Urinary bladder (tissue), 4 donors: ENCODE measurements around the gene DTNB. TPM values are rescaled to one million over a fixed set of nuclear protein-coding genes. Genes with fewer than 3 reads are reported as not detected.

Source experiments
- DNase-seq: peaks from one replicate; pipeline ENCODE4 v3.0.0-alpha.2; 2015; ENCODE audit errors: extremely low spot score
- H3K27ac ChIP-seq: one replicate; pipeline ENCODE4 v1.5.1; 2013; ENCODE audit warnings: low read depth, mild to moderate bottlenecking, moderate library complexity
- H3K36me3 ChIP-seq: one replicate; pipeline ENCODE4 v1.6.1; 2013; ENCODE audit warnings: mild to moderate bottlenecking, moderate library complexity; ENCODE audit not compliant: insufficient read depth
- H3K4me1 ChIP-seq: one replicate; pipeline ENCODE4 v1.6.1; 2013; ENCODE audit warnings: mild to moderate bottlenecking, moderate library complexity; ENCODE audit not compliant: insufficient read depth
- H3K4me3 ChIP-seq: one replicate; pipeline ENCODE4 v1.5.1; 2013; ENCODE audit warnings: low read depth, low read length
- WGBS: extraction: QIAGEN DNeasy Blood & Tissue Kit; methylation state at CpG from one replicate; pipeline ENCODE4 v1.1.7; 2013; 5-methylcytosine and 5-hydroxymethylcytosine counted together
- polyA plus RNA-seq: library from polyadenylated mRNA; stranded (reverse); fragments of 200-250 nt; gene quantifications from one replicate; pipeline ENCODE4 v1.2.3, GENCODE V29; 2013
- total RNA-seq: library from RNA; depleted of rRNA; stranded (reverse); fragments of >200 nt; gene quantifications from one replicate; pipeline ENCODE4 v1.2.3, GENCODE V29; 2014
- donor health status: healthy with polysubstance abuse.
- donor health status: healthy.

DTNB gene
- total and polyA plus RNA-seq, 2 donors, result 5.4 to 14.0 TPM

DNA sequence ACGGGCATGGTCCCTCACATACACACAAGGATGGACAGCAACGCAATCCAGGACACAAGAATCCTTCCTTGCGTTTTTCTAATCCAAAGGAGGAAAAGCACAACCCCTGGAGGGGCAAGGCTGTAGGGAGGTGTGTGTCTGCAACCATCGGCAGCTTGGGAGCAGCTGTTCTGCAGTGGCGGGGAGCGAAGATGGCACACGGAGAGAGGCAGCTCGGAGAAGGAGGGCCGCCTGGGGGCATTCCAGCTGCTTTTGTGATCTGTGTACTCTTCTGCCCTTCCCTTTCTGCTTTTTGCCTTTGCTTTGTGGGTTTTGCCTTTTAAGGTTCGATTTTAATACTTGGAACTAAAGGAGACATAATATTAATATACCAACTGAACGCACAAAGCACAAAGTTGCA, 194.6 kb downstream of the DTNB start:
- no peaks in the 10 kb centered on the region for H3K36me3 ChIP-seq
- no peak overlapping the region for H3K4me3 ChIP-seq
- H3K4me1 ChIP-seq, result no peaks in the 10 kb centered on the region
- no peak overlapping the region for H3K27ac ChIP-seq
- WGBS, result 91% methylated on average over 11 of the region's 11 CpGs
- no peak for DNase-seq

DNA sequence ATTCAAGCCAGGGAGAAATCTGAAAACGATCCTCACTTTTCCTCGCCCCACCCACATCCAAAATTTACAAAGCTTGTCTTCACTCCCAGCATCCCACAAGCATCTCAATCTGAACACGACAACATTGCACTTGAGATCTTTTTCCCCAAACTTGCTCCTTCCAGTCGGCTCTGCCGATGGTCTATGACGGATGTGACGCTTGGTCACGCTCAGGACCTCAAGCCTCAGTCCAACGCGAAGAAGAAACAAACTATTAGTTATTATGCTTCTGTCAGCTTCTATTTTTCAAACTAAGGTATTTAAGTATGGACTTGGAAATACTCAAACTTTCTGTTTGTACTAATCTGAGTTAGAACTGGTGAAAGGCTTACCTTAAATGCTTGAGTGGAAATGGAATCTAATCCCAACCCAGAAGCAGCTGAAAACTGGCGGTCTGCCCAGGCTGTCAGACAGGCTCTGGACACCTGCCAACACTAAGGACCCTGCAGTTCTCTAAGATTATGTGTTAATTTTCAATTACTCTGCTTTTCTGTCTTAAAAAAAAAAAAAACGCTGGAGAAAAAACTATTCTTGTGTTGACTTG, 199.5 kb downstream of the DTNB start:
- DNase-seq, result no peak
- Histone ChIP-seq H3K36me3 (no peaks in the 10 kb centered on the region), H3K27ac (no peak overlapping the region), H3K4me1 (no peaks in the 10 kb centered on the region), H3K4me3 (no peak overlapping the region)
- WGBS, result 72% methylated on average over 12 of the region's 12 CpGs

DNA sequence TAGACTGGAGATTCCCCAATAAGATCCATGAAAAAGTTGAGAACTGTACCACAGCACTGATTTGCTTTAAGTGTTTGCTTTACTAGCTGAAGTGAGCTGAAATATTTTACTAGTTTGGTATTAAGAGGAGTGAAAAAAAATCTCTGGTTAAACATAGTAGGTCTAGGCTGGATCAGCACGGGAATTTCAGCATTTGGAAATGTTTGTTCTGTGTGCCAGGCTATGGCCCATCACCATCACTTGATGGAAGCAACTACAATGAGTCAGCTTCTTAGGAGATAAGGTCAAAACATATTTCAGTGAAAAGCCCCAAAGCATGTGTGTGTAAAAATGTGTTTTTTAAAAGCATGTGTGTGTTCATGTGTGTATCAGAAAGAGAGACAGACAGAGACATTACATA, 200.2 kb downstream of the DTNB start:
- Histone ChIP-seq H3K27ac (no peak overlapping the region), H3K4me3 (no peak overlapping the region), H3K4me1 (no peaks in the 10 kb centered on the region), H3K36me3 (no peaks in the 10 kb centered on the region)
- DNase-seq, result no peak
- 71% methylated on average over 1 of the region's 1 CpG for WGBS

DNA sequence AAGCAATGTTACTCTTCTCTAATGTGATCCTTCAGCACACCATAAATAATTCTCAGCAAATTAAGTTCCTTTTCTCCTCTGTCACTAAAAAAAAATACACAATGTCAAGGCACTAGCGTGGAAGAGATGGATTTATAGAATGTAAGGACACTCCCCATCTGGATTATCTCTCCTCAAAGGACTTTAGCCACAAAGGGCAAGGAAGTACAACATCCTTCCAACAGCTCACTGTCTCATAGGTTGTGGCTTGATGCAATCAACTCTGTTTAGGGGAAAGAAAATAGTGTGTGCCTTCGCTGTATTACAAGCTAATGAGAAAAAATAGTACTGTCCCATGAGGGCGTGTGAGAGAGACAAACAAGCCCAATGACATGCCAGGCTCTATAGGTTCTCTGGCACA, 202.6 kb downstream of the DTNB start:
- Histone ChIP-seq H3K27ac (no peak overlapping the region), H3K4me3 (no peak overlapping the region), H3K4me1 (no peaks in the 10 kb centered on the region), H3K36me3 (no peaks in the 10 kb centered on the region)
- DNase-seq, result no peak
- WGBS, result 68% methylated on average over 3 of the region's 3 CpGs

DNA sequence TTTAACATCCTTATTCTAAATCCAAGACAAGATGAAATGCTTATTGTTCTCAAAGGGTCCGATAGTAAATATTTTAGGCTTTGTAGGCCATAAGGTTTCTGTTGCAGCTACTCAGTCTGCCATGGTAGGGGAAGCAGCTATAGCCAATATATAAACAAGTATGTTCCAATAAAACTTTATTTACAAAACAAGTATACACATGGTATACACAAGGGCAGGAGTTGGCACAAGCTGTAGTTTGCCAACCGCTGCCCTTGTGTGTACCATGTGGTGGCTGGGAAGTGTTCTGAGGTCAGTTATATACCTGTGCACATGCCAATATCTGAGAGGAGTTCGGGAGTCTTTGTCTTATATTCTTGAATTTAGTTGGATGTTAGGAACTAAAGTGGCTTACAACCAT, 205.6 kb downstream of the DTNB start:
- no peaks in the 10 kb centered on the region for H3K36me3 ChIP-seq
- no peak for DNase-seq
- WGBS, result 89% methylated on average over 3 of the region's 3 CpGs
- H3K27ac ChIP-seq, result no peak overlapping the region
- no peak overlapping the region for H3K4me3 ChIP-seq
- H3K4me1 ChIP-seq, result no peaks in the 10 kb centered on the region

DNA sequence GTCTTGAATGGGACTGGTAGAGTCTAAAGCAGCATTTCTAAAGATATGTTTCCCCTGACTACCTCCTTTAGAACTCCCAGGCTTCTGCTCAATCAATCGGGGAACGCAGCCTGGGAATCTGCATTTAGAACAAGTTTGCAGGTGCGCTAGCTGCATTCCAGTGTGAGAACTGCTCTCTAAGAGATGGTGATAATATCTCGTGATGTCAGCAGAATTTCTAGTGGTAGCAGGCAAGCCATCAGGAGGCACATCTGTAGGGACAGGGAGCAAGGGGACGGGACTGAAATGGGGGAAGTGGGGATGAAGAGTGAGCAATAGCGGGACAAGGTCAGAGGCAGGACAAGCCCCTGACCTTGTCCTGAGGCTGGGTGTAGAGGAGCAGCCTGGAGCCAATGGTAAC, 211.4 kb downstream of the DTNB start:
- 96% methylated on average over 6 of the region's 6 CpGs for WGBS
- H3K36me3 ChIP-seq, result no peaks in the 10 kb centered on the region
- no peak overlapping the region for H3K4me3 ChIP-seq
- no peak overlapping the region for H3K27ac ChIP-seq
- H3K4me1 ChIP-seq, result no peaks in the 10 kb centered on the region
- DNase-seq, result no peak

DNA sequence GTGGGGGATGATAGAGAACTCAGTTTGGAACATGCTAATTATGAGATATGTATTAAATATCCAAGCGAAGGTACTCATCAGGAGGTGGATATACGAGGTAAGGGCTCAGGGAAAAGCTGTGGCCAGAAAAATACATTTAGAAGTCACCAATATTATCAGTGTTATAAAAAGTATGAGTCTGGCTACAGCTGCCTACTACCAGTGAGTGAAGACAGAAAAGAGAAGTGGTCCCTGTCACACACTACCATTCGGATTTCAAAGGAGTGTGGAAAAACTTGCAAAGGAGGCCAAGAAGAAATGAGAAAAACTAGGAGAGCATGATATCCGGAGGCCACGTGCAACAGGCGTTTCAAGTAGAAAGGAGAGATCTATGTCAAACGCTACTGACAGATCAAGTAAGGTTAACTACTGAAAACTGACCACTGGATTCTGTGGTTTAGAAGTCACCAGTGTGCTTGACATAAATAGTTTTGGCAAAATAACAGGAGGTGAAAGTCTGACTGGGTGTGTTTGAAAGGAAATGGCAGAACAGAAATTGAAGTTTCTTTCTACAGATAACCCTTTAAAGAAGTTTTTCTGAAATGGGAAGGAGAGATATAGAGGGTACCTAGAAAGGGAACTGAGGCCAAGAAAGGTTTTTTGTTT, 213.0 kb downstream of the DTNB start:
- Histone ChIP-seq H3K27ac (no peak overlapping the region), H3K36me3 (no peaks in the 10 kb centered on the region), H3K4me3 (no peak overlapping the region), H3K4me1 (no peaks in the 10 kb centered on the region)
- DNase-seq, result no peak
- 91% methylated on average over 7 of the region's 7 CpGs for WGBS

DNA sequence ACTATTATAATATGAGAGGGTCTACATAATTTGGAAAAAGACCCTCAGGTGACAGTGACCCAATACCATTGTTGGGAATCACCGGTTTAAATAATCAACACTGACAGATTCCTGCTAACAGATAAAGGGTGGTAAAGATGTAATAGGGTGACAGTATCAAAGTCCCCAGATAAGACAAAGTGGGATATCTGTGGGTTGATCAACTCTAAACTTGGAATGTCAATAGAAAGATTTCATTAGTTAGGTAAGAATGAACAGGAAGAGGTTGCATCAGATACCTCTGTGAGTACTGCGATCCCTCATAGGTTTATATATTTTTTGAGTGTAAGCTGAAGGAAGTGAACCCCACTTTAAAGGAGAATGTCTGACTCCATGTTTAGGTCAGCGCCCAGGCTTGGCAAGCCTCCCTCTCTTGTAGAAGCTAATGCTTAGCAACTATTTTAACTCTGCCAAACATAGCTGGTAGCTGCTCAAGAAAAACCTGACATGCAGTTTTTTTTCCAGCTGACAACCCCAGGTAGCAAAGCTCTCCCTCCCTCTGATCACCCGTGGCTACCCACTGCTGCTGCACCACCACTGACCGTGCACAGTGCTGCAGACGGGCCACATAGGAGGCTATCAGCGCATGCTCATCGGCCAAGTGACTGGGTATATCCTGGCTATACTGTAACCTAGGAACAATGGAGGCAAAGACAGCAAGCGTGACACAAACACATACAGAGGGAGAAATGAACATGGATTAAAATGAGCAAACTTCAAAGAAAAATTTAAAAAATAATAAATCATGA, 218.4 kb downstream of the DTNB start:
- Histone ChIP-seq H3K27ac (no peak overlapping the region), H3K36me3 (no peaks in the 10 kb centered on the region), H3K4me3 (no peak overlapping the region), H3K4me1 (no peaks in the 10 kb centered on the region)
- DNase-seq, result no peak
- 82% methylated on average over 9 of the region's 9 CpGs for WGBS

DNA sequence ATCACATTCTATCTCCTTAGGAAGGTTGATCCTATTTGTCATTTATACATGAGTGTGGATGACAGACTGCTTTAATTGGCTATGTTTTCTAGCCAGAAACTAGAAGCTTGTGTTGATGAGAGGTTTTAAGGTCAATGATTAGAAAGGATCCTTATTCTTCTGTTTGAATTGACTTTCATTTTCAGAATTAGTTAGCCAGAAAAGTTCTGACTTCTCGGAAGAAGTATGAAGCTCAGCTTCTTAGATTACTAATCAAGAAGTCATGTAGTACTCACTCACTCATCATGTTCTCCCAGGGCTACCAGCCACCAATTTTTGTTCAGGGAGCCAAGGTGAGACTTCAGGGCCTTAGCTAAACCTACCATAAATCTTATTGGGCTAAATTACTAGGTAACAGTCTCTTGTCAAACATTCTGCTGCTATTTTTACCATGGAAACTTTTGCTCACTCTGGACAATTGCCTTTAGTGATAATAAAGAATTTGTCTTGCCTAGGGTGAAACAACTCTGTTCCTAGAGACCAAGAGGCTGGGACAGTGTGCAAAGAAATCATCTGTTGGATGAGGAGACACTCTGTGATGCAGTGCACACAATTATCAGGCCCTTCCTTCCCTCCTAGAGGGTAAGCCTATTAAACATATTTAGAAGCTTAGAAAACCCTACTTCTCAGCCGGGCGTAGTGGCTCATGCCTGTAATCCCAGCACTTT, 220.0 kb downstream of the DTNB start:
- H3K36me3 ChIP-seq, result no peaks in the 10 kb centered on the region
- H3K4me1 ChIP-seq, result no peaks in the 10 kb centered on the region
- no peak overlapping the region for H3K4me3 ChIP-seq
- 79% methylated on average over 3 of the region's 3 CpGs for WGBS
- no peak overlapping the region for H3K27ac ChIP-seq
- DNase-seq, result no peak

DNA sequence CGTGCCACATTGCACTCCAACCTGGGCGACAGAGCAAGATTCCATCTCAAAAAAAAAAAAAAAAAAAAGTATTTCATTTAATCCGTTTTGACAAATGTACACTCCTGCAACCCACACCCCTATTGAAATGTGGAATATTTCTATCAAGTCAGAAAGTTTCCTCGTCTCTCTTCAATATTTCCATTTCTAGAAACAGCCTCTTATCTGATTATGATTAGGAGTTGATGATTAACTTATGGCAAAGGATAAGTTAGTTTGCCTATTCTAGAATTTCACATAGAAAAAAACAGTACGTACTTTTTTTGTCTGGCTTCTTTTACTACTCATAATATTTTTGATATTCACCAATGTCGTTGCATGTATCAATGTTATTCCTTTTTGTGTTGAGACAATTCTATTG, 224.6 kb downstream of the DTNB start:
- H3K4me1 ChIP-seq, result no peaks in the 10 kb centered on the region
- no peaks in the 10 kb centered on the region for H3K36me3 ChIP-seq
- no peak for DNase-seq
- 85% methylated on average over 6 of the region's 6 CpGs for WGBS
- no peak overlapping the region for H3K27ac ChIP-seq
- no peak overlapping the region for H3K4me3 ChIP-seq

DNA sequence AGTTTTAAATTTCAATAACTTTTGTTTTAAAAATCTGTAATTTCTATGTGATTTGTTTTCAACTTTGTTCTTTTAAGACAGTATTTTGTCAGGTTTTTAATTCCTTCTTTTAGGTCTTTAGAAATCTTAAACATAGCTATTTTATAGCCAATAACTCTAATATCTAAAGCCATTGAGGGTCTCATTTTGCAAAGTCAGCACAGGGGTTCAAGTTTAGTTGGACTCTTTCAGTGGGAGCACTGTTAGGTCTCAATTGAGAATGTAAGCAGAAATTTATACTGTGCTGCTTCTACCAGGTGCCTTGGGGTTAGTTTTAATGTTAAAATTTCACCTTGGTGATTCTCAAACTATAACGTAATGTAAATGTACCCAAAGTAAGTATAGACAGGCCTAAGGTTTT, 226.4 kb downstream of the DTNB start:
- WGBS, result 98% methylated on average over 1 of the region's 1 CpG

DNA sequence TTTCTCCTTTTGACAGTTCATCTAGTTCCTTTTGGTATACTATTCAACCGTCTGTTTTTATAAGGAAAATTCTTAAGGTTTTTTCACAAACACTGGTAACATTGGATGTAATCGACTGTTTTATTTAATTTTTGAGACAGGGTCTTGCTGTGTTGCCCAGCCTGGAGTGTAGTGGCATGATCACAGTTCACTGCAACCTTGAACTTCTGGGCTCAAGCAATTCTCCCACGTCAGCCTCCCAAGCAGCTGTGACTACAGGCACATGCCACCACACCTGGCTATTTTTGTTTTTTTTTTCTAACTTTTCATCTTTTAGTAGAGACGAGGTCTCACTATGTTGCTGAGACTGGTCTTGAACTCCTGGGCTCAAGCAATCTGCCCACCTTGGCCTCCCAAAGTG, 227.3 kb downstream of the DTNB start:
- H3K27ac ChIP-seq, result no peak overlapping the region
- no peaks in the 10 kb centered on the region for H3K4me1 ChIP-seq
- no peak overlapping the region for H3K4me3 ChIP-seq
- no peaks in the 10 kb centered on the region for H3K36me3 ChIP-seq
- 94% methylated on average over 4 of the region's 4 CpGs for WGBS
- DNase-seq, result no peak

More for the DNA sequence above, 226.4 kb downstream of the DTNB start:
- no peaks in the 10 kb centered on the region for H3K36me3 ChIP-seq
- H3K4me1 ChIP-seq, result no peaks in the 10 kb centered on the region
- no peak overlapping the region for H3K4me3 ChIP-seq
- no peak overlapping the region for H3K27ac ChIP-seq
- DNase-seq, result no peak

DNA sequence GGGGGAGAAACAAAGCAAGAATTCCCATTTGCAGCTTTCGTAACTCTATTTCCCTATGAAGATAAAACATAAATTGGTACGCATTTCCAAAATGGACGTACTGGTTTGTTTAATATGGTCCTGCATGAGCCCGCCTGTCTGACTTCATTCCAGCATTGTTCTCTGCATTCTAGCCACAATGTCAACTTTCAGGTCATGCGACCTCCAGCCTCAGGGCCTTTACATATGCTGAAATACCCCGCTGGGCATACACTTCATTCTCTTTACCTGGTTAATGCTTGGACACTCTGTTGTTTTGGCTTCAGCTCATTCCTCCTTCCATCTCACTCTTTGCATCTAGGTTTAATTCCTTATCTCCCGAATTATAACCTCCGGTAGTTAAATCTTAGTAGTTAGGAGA, 227.9 kb downstream of the DTNB start:
- no peaks in the 10 kb centered on the region for H3K36me3 ChIP-seq
- no peak overlapping the region for H3K27ac ChIP-seq
- no peak for DNase-seq
- no peak overlapping the region for H3K4me3 ChIP-seq
- no peaks in the 10 kb centered on the region for H3K4me1 ChIP-seq
- 88% methylated on average over 8 of the region's 8 CpGs for WGBS
